GM19193 (cell line): ENCODE measurements around the gene NTRK3.

Experiments
- POLR2A ChIP-seq: IDR thresholded peaks from 4 replicates; pipeline ENCODE4 v1.6.1; 2011; ENCODE audit not compliant: insufficient read depth, insufficient read length; ENCODE audit errors: extremely low read depth

The NTRK3 gene

DNA sequence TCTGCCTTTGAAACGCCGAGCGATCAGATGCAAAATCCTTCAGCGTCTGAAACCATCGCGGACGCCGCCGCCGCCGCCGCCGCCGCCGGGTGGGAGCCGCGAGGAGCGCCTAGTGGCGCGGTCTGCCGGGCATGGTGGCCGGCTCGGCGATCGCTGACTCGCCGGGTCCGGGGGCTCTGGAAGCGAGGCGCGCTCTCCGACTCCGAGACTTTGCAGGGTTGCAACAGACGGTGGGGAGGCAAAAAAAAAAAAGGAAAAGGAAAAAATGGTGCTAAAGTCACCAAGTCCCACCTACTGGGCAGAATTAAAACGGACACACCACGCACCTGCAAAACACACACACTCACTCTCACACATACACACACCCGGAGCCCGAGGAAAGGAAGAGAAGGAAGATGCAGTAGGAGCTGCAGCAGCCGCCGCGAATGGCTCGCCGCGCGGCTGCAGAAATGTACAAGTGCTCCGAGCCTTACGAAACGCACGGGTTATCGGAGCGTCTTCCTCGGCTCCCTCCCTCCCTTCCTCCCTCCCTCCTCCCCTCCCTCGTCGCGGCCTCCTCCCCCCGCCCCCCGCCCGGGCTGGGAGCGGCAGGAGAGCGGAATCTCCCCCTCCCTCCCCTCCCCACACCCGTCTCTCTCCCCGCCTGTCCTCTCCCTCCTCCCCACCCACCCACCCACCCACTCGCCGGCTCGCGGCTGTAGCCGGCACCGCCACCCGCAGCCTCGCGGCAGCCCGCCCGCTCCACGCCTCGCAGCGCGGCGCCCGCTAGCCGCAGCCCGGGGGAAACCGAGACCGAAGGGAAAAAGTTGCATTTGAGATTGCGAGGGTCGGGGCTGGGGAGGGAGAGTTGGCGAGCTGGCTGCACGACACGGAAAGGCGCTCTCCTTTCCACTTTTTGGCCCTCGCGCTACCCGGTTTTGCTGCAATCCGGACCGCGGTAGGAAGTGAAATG lies at the start of gene NTRK3:
Gene NTRK3 (minus strand): TSS at position 461 of the 952 bp plus-strand sequence. CDS start 586 bp downstream, outside the sequence.
- TF ChIP-seq POLR2A: no peak

DNA sequence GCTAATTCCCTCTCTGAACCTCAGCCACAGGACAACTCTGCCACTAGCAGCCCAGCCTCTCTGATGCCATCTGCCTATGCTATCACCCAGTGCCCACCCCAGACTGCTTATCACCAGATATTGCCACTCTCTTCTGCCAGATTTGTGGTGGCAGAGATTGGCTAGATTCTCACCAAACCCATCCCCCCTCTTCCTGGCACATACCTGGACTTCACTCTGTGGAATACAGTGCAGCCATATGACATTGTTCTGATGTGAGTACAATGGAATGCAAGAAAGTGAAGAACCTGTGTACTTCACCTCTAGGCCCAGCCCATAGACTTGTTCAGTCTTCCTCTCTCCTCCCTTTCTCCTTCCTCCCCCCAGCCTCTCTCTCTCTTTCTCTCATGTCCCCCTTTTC lies 46.9 kb upstream of the NTRK3 start:
- TF ChIP-seq POLR2A: no peak

DNA sequence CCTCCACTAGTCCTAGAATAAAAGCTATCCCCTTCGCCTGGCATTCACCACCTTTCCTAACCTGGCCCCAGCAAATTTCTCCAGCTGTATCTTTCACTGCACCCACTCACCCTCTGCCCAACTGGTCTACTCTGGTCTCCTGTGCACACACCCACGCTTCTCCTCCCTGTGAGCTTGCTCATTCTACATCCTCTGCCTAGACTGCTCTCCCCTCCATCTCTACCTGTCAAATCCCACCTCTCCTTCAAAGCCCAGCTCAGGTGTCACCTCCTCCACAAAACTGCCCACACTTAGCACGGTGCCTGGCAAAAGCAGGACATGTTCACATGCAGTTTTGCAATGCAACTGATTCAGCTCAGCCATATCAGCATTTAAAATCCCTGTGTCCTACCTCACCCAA lies 45.8 kb upstream of the NTRK3 start:
- TF ChIP-seq POLR2A: no peak

DNA sequence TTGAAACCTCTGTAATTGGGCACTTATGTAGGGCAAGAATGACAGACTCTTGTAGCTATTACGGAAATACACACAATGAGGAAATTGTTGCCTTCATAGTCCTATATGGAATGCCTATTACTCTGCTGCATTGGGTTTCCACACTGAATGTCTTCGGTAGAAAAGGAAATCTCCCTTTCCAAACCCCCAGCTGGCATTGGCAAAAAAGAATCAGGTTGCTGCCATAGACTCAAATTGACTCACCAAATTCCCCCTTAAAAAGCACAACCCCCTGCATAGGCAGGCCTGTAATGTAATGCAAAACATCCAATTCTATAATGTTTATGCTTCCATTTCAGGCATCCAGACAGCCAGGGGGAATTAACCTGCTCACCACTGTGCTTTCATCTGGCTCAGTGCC lies 44.8 kb upstream of the NTRK3 start:
- TF ChIP-seq POLR2A: no peak

- no peak for TF ChIP-seq POLR2A
These were observed 44.3 kb upstream of the NTRK3 start for GRCh38 chr15:88300861-88301260.

- TF ChIP-seq POLR2A: no peak
These were observed 43.5 kb upstream of the NTRK3 start for GRCh38 chr15:88300089-88300488.

DNA sequence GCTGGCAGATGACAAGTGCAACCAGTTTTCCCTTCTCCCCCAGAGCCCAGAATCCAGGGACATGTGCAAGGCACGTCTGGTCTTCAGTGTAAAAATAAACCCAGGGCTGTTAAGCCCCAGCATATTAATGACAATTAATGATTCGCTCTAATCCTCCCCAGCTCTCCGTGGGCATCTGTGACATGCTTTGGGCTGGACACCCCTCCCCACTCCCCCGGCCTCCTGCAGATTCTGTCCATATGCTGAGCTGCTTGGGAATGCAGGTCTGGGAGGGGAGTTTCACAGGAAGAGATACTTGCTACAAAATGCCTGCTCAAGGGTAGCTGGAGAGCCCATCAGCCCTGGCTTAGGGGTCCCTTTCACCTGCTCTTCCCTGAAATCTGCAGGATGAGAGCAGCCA lies 43.0 kb upstream of the NTRK3 start:
- TF ChIP-seq POLR2A: no peak

DNA sequence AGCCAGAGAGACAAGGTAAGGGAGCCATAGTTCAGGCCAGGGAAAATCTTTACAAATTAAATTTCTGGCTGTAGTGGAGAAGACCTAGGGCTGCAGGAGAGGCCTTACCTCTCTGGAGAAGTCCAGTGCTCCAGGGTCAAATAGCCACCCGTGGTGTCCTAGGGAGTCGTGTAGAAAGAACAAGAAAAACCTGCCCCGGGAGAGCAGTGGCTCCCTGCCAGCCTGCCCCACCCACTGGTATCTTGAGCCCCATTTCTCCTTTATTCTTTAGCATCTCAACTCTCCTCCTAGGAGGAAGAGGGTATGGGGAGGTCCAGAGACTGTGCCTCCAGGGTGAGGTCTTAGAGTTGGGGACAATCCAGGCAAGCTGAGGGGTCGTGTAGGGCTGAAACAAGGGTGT lies 32.1 kb upstream of the NTRK3 start:
- no peak for TF ChIP-seq POLR2A

GRCh38 chr15:88288206-88288605 lies 31.7 kb upstream of the NTRK3 start:
- no peak for TF ChIP-seq POLR2A

DNA sequence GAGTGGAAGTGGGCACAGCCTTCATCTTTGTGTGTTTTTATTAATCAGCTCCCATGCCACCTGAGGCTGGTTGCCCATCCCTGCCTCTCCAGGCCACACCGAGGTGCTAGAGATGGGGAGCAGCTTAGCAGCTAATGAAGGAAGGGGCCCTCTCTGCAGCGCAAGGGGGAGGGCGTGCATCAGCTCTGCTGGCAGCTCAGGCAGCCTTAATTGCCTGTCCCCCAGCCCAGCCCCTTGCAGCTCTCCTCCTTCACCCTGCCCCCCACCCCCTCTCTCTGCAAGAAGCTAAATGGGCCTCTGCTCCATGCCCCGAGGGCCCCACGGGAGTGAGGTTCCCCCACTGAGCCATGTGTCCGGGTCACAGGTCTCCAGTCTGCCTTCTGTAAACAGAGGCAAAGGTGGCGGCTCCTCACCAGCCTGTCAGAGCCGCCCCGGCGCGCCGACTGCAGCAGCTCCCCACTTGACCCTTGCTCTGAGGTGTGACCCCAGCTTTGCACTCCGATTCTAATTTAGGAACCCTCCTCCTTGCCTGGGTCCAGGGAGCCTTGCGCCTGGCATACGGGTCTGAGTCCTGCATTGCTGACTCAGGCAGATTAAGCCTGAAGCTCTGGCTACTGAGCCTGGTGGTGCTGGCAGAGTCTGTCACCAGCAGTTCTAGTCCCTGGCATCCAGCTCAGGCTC lies 27.9 kb upstream of the NTRK3 start:
- no peak for TF ChIP-seq POLR2A

GRCh38 chr15:88282614-88283013 lies 26.1 kb upstream of the NTRK3 start:
- no peak for TF ChIP-seq POLR2A

- TF ChIP-seq POLR2A: no peak
These were observed 20.4 kb upstream of the NTRK3 start for GRCh38 chr15:88276821-88277410.

GRCh38 chr15:88275804-88276203 lies 19.3 kb upstream of the NTRK3 start:
- no peak for TF ChIP-seq POLR2A

DNA sequence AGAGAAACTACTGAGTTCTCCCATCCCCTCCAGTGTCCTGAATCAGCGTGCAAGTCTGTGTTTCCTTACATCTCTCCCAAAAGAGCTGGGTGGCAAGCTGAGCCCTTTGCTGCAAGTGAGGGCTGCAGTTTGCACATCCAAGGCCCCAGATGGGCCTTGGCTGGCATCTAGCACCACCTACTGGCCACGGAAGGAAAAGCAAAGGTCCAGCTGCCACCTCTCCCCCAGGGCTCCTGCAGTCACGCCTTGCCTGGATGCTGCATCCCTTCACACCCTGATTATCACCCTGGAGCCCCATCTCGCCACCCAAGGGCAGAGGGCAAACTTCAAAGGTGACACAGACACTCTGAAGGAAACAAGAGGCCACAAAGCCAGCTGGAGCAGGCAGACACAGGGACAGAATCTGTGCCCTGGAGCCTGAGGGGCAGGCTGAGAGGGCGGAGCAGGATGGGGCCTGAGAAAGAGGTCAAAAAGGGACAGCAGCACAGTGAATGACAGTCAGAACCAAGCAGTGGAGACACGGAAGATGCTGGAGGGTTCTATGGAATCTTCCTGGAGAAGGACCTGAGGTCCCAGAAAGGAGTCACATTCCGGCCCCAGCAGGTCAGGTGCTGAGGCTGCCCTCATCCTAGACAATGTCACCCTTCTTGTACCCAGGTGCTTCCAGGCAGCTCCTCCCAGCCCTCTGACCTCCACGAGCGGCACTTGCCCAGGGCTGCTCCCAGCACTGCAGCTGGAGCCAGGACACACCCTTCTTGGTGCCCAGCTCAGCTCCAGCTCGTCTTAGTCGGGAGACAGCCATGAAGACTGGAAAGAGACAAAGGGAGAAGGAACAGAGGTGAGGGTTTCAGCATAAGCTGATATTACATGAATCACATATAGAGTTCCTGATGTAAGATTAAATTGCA lies 18.3 kb upstream of the NTRK3 start:
- TF ChIP-seq POLR2A: no peak

GRCh38 chr15:88272421-88272820 lies 15.9 kb upstream of the NTRK3 start:
- no peak for TF ChIP-seq POLR2A

GRCh38 chr15:88269356-88270062 lies 13.0 kb upstream of the NTRK3 start:
- no peak for TF ChIP-seq POLR2A
